ENCODE data around the gene TMPRSS3. TPM values are rescaled to one million over a fixed set of nuclear protein-coding genes. Genes with fewer than 3 reads are reported as not detected.

The TMPRSS3 gene
- total RNA-seq, 2 experiments from 2014 or later, result 10.9 to 11.5 TPM

- CTCF ChIA-PET, result interaction anchor here (1.2 to 2.2 kb wide), 4 partner anchors 9 to 127 kb away, joined by 4 to 7 read pairs (median 5); no protein-coding TSS in a partner anchor
- H3K4me1 Mint-ChIP-seq (ENCODE audit: low read depth), result peaks cover 50% of the 10 kb centered on the region
- intact Hi-C loops (cut with micrococcal nuclease), result no loop called here
- H3K27ac Mint-ChIP-seq, result no peak overlapping the region
- H3K4me3 Mint-ChIP-seq, result no peak overlapping the region
- no peaks in the 10 kb centered on the region for H3K9me3 Mint-ChIP-seq
- peaks cover 61% of the 10 kb centered on the region for H3K36me3 Mint-ChIP-seq (ENCODE audit: low read depth)
- DNase-seq, result no peak
- H3K27me3 Mint-ChIP-seq (ENCODE audit: low read depth), result no peaks in the 10 kb centered on the region
These were observed 41.1 kb upstream of the TMPRSS3 start for GRCh38 chr21:42436914-42437313.

DNA sequence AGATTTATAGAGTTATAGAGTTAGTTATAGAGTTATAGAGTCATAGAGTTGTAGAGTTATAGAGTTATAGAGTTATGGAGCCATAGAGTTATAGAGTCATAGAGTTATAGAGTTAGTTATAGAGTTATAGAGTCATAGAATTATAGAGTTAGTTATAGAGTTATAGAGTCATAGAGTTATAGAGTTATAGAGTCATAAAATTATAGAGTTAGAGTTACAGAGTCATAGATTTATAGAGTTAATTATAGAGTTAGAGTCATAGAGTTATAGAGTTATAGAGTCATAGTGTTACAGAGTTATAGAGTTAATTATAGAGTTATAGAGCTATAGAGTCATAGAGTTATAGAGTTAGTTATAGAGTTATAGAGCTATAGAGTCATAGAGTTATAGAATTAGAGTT, 40.0 kb upstream of the TMPRSS3 start:
- H3K27me3 Mint-ChIP-seq (ENCODE audit: low read depth), result no peaks in the 10 kb centered on the region
- H3K9me3 Mint-ChIP-seq, result no peaks in the 10 kb centered on the region
- H3K4me3 Mint-ChIP-seq, result no peak overlapping the region
- H3K36me3 Mint-ChIP-seq (ENCODE audit: low read depth), result peaks cover 63% of the 10 kb centered on the region
- intact Hi-C loops (cut with micrococcal nuclease), result no loop called here
- H3K27ac Mint-ChIP-seq, result no peak overlapping the region
- H3K4me1 Mint-ChIP-seq (ENCODE audit: low read depth), result peaks cover 49% of the 10 kb centered on the region
- CTCF ChIA-PET, result interaction anchor here (1.1 to 2.2 kb wide), 5 partner anchors 9 to 126 kb away, joined by 3 to 7 read pairs (median 4); no protein-coding TSS in a partner anchor
- no peak for DNase-seq

- Mint-ChIP-seq H3K4me1 (ENCODE audit: low read depth) (peaks cover 45% of the 10 kb centered on the region), H3K27ac (no peak overlapping the region), H3K4me3 (no peak overlapping the region), H3K9me3 (no peaks in the 10 kb centered on the region), H3K27me3 (ENCODE audit: low read depth) (no peaks in the 10 kb centered on the region), H3K36me3 (ENCODE audit: low read depth) (peaks cover 63% of the 10 kb centered on the region)
- CTCF ChIA-PET, result interaction anchor here (1.1 to 2.2 kb wide), 3 partner anchors 9 to 125 kb away, joined by 3 to 6 read pairs (median 4); no protein-coding TSS in a partner anchor
- no peak for DNase-seq
- intact Hi-C loops (cut with micrococcal nuclease), result no loop called here
These were observed 39.5 kb upstream of the TMPRSS3 start for GRCh38 chr21:42435401-42435800.

DNA sequence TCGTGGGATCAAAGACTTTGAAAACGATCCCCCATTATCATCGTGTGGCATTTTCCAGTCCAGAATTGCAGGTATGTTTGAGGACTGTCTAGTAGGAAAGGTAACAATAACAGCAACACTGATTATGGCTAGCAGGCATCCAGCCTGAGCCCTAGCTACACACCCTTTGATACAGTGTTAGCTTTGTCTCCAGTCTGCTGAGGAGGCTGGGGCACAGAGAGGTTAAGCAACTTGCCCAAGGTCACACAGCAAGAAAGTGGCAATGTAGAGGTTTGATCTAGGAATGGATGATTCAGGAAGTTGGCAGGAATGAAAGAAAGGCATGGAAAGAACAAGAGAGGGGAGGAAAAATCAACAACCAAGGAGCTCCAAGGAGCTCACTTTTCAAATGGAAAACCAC, 39.0 kb upstream of the TMPRSS3 start:
- H3K9me3 Mint-ChIP-seq, result no peaks in the 10 kb centered on the region

GRCh38 chr21:42433946-42434551, 38.2 kb upstream of the TMPRSS3 start:
- H3K27me3 Mint-ChIP-seq (ENCODE audit: low read depth), result no peaks in the 10 kb centered on the region
- no peak for DNase-seq
- H3K36me3 Mint-ChIP-seq (ENCODE audit: low read depth), result peaks cover 52% of the 10 kb centered on the region
- H3K4me3 Mint-ChIP-seq, result no peak overlapping the region
- intact Hi-C loops (cut with micrococcal nuclease), result no loop called here
- H3K27ac Mint-ChIP-seq, result no peak overlapping the region
- CTCF ChIA-PET, result interaction anchor here (1.6 kb wide), 1 partner anchor 52 kb away, joined by 6 read pairs; no protein-coding TSS in a partner anchor
- H3K4me1 Mint-ChIP-seq (ENCODE audit: low read depth), result peaks cover 32% of the 10 kb centered on the region
- no peaks in the 10 kb centered on the region for H3K9me3 Mint-ChIP-seq

More for the DNA sequence above, 39.0 kb upstream of the TMPRSS3 start:
- CTCF ChIA-PET, result interaction anchor here (2.2 kb wide), 1 partner anchor 125 kb away, joined by 6 read pairs; no protein-coding TSS in a partner anchor
- Mint-ChIP-seq H3K4me3 (no peak overlapping the region), H3K4me1 (ENCODE audit: low read depth) (peaks cover 39% of the 10 kb centered on the region), H3K27ac (no peak overlapping the region), H3K27me3 (ENCODE audit: low read depth) (no peaks in the 10 kb centered on the region), H3K36me3 (ENCODE audit: low read depth) (peaks cover 61% of the 10 kb centered on the region)
- no peak for DNase-seq
- intact Hi-C loops (cut with micrococcal nuclease), result no loop called here

DNA sequence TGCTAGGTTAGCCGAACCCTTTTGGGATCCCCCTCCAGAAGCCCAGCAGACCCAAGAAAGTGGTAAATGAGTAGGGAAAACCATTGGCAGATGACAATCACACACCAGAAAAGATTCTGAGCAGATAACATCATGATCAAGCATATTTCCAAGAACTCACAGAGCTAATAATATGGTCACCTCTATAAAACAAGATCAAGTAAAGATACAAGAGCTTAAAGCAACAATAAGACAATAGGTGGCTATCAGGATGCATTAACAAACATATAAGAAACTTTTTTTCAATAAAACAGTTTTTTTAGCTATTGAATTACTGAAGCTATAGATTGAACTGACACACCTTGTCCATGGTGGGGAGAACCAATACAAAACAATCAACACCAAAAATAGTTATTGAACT, 36.8 kb upstream of the TMPRSS3 start:
- Mint-ChIP-seq H3K27ac (no peak overlapping the region), H3K27me3 (ENCODE audit: low read depth) (no peaks in the 10 kb centered on the region), H3K9me3 (no peaks in the 10 kb centered on the region), H3K36me3 (ENCODE audit: low read depth) (peaks cover 41% of the 10 kb centered on the region), H3K4me1 (ENCODE audit: low read depth) (peaks cover 25% of the 10 kb centered on the region), H3K4me3 (no peak overlapping the region)
- CTCF ChIA-PET, result interaction anchor here (1.1 to 1.6 kb wide), 3 partner anchors 29 to 174 kb away, joined by 3 to 6 read pairs (median 4); partner anchors contain the start of gene UBASH3A
- intact Hi-C loops (cut with micrococcal nuclease), result no loop called here
- no peak for DNase-seq

- DNase-seq, result no peak
- H3K4me1 Mint-ChIP-seq (ENCODE audit: low read depth), result peaks cover 29% of the 10 kb centered on the region
- no peak overlapping the region for H3K27ac Mint-ChIP-seq
- intact Hi-C loops (cut with micrococcal nuclease), result no loop called here
- no peaks in the 10 kb centered on the region for H3K27me3 Mint-ChIP-seq (ENCODE audit: low read depth)
- no peak overlapping the region for H3K4me3 Mint-ChIP-seq
- peaks cover 40% of the 10 kb centered on the region for H3K36me3 Mint-ChIP-seq (ENCODE audit: low read depth)
- no peaks in the 10 kb centered on the region for H3K9me3 Mint-ChIP-seq
- CTCF ChIA-PET, result interaction anchor here (1.4 kb wide), 1 partner anchor 50 kb away, joined by 4 read pairs; no protein-coding TSS in a partner anchor
These were observed 35.3 kb upstream of the TMPRSS3 start for GRCh38 chr21:42431196-42431595.

GRCh38 chr21:42430521-42430920, 34.7 kb upstream of the TMPRSS3 start:
- Mint-ChIP-seq H3K27ac (no peak overlapping the region), H3K9me3 (no peaks in the 10 kb centered on the region), H3K4me3 (no peak overlapping the region), H3K4me1 (ENCODE audit: low read depth) (peaks cover 35% of the 10 kb centered on the region), H3K27me3 (ENCODE audit: low read depth) (no peaks in the 10 kb centered on the region), H3K36me3 (ENCODE audit: low read depth) (peaks cover 39% of the 10 kb centered on the region)
- intact Hi-C loops (cut with micrococcal nuclease), result no loop called here
- DNase-seq, result no peak
- CTCF ChIA-PET, result interaction anchor here (0.7 to 1.4 kb wide), 3 partner anchors 49 to 175 kb away, joined by 3 to 4 read pairs (median 4); no protein-coding TSS in a partner anchor

DNA sequence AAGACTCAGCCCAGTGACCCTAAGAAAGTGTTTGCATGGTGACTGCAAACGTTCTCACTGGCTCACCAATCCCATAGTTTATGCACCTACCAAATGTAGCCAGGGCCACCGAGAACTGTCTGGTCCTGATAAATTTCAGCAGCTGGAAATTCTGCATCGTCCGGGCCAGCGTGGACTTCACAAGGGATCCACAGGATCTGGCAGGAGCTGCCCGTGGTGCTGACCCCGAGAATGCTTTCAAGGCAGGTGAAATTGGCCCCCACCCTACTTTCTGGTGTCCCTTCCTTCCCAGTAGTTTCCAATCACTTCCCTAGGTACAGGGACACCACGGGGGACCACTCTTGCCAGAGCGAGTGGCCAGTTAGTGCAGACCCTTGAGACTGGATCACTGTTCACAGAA, 34.0 kb upstream of the TMPRSS3 start:
- H3K27ac Mint-ChIP-seq, result no peak overlapping the region
- peaks cover 36% of the 10 kb centered on the region for H3K4me1 Mint-ChIP-seq (ENCODE audit: low read depth)
- H3K36me3 Mint-ChIP-seq (ENCODE audit: low read depth), result peaks cover 33% of the 10 kb centered on the region
- no peak for DNase-seq
- no peak overlapping the region for H3K4me3 Mint-ChIP-seq
- CTCF ChIA-PET, result interaction anchor here (0.7 to 1.3 kb wide), 4 partner anchors 49 to 189 kb away, joined by 3 to 4 read pairs (median 4); no protein-coding TSS in a partner anchor
- H3K27me3 Mint-ChIP-seq (ENCODE audit: low read depth), result no peaks in the 10 kb centered on the region
- intact Hi-C loops (cut with micrococcal nuclease), result no loop called here
- H3K9me3 Mint-ChIP-seq, result no peaks in the 10 kb centered on the region

GRCh38 chr21:42429021-42429420, 33.2 kb upstream of the TMPRSS3 start:
- intact Hi-C loops (cut with micrococcal nuclease), result no loop called here
- H3K9me3 Mint-ChIP-seq, result no peaks in the 10 kb centered on the region
- H3K4me1 Mint-ChIP-seq (ENCODE audit: low read depth), result peaks cover 36% of the 10 kb centered on the region
- H3K27me3 Mint-ChIP-seq (ENCODE audit: low read depth), result no peaks in the 10 kb centered on the region
- H3K27ac Mint-ChIP-seq, result no peak overlapping the region
- CTCF ChIA-PET, result interaction anchor here (1.0 to 1.3 kb wide), 2 partner anchors 48 to 188 kb away, joined by 3 to 4 read pairs; no protein-coding TSS in a partner anchor
- H3K36me3 Mint-ChIP-seq (ENCODE audit: low read depth), result peaks cover 32% of the 10 kb centered on the region
- DNase-seq, result no peak
- no peak overlapping the region for H3K4me3 Mint-ChIP-seq

GRCh38 chr21:42427809-42428419, 32.1 kb upstream of the TMPRSS3 start:
- Mint-ChIP-seq H3K9me3 (no peaks in the 10 kb centered on the region), H3K4me3 (no peak overlapping the region), H3K27me3 (ENCODE audit: low read depth) (no peaks in the 10 kb centered on the region), H3K27ac (no peak overlapping the region), H3K36me3 (ENCODE audit: low read depth) (peaks cover 32% of the 10 kb centered on the region), H3K4me1 (ENCODE audit: low read depth) (peaks cover 41% of the 10 kb centered on the region)
- DNase-seq, result no peak
- intact Hi-C loops (cut with micrococcal nuclease), result no loop called here
- CTCF ChIA-PET, result interaction anchor here (1.5 kb wide), 1 partner anchor 88 kb away, joined by 3 read pairs; no protein-coding TSS in a partner anchor

GRCh38 chr21:42426876-42427480, 31.1 kb upstream of the TMPRSS3 start:
- Mint-ChIP-seq H3K4me1 (ENCODE audit: low read depth) (peaks cover 50% of the 10 kb centered on the region), H3K36me3 (ENCODE audit: low read depth) (peaks cover 22% of the 10 kb centered on the region), H3K9me3 (no peaks in the 10 kb centered on the region), H3K27ac (no peak overlapping the region), H3K27me3 (ENCODE audit: low read depth) (no peaks in the 10 kb centered on the region), H3K4me3 (no peak overlapping the region)
- no peak for DNase-seq
- CTCF ChIA-PET, result interaction anchor here (0.9 to 2.6 kb wide), 8 partner anchors 9 to 117 kb away, joined by 3 to 9 read pairs (median 4); no protein-coding TSS in a partner anchor
- intact Hi-C loops (cut with micrococcal nuclease), result no loop called here
